Muscle of leg (tissue), 11 donors: ENCODE data around the gene ACTN1. TPM values are rescaled to one million over a fixed set of nuclear protein-coding genes. Genes with fewer than 3 reads are reported as not detected.

Experiments
- DNase-seq: peaks from one replicate; pipeline ENCODE4 v3.0.0; 2013
- H3K27ac ChIP-seq: one replicate; pipeline ENCODE4 v1.5.1; 2013; ENCODE audit warnings: mild to moderate bottlenecking, low read length, control low read depth
- H3K27me3 ChIP-seq: one replicate; pipeline ENCODE4 v1.6.1; 2013; ENCODE audit warnings: low read length; ENCODE audit not compliant: control insufficient read depth, insufficient read depth
- H3K36me3 ChIP-seq: one replicate; pipeline ENCODE4 v1.6.1; 2013; ENCODE audit warnings: low read length; ENCODE audit not compliant: control insufficient read depth, insufficient read depth
- H3K4me1 ChIP-seq: one replicate; pipeline ENCODE4 v1.6.1; 2013; ENCODE audit warnings: low read length; ENCODE audit not compliant: control insufficient read depth, insufficient read depth
- H3K4me3 ChIP-seq: one replicate; pipeline ENCODE4 v1.5.1; 2013; ENCODE audit warnings: low read length, control low read depth
- H3K9me3 ChIP-seq: replicated peaks from 2 replicates; pipeline ENCODE4 v1.6.1; 2013; ENCODE audit warnings: low read depth, low read length; ENCODE audit not compliant: control insufficient read depth
- WGBS: methylation state at CpG from one replicate; pipeline ENCODE4 v1.1.5; 2013; ENCODE audit warnings: missing lambda C conversion rate; ENCODE audit not compliant: insufficient coverage; 5-methylcytosine and 5-hydroxymethylcytosine counted together
- polyA plus RNA-seq, 8 donors: library from polyadenylated mRNA; unstranded; fragments of 120-200 nt; gene quantifications; one replicate each; pipeline versions ENCODE4 v1.2.1 to v1.2.3, GENCODE V29; 2013; ENCODE audit warnings: inconsistent platforms in 1 of 8, low replicate concordance in 1 of 8; ENCODE audit not compliant: insufficient read length in 8 of 8, insufficient read depth in 1 of 8
- total RNA-seq: library from RNA; stranded (reverse); fragments of 120-200 nt; gene quantifications from one replicate; pipeline ENCODE4 v1.2.4, GENCODE V29; 2013

ACTN1 gene
- total and polyA plus RNA-seq, 9 donors, result 30.3 to 58.5 (median 48.5) TPM

GRCh38 chr14:68955164-68955850, 23.8 kb downstream of the ACTN1 start:
- Histone ChIP-seq H3K27me3 (no peaks in the 10 kb centered on the region), H3K4me1 (peaks cover 62% of the 10 kb centered on the region), H3K9me3 (no peaks in the 10 kb centered on the region), H3K36me3 (peaks cover 4% of the 10 kb centered on the region), H3K27ac (no peak overlapping the region), H3K4me3 (no peak overlapping the region)
- DNase-seq, result peak; percentile 73
- 60% methylated on average over 6 of the region's 10 CpGs for WGBS

- Histone ChIP-seq H3K27ac (peak overlapping the region; percentile 92), H3K9me3 (no peaks in the 10 kb centered on the region), H3K36me3 (peaks cover 4% of the 10 kb centered on the region), H3K4me1 (peaks cover 65% of the 10 kb centered on the region), H3K4me3 (no peak overlapping the region), H3K27me3 (no peaks in the 10 kb centered on the region)
- no peak for DNase-seq
- 64% methylated on average over 4 of the region's 4 CpGs for WGBS
Measured at GRCh38 chr14:68953196-68953555, 25.9 kb downstream of the ACTN1 start.

DNA sequence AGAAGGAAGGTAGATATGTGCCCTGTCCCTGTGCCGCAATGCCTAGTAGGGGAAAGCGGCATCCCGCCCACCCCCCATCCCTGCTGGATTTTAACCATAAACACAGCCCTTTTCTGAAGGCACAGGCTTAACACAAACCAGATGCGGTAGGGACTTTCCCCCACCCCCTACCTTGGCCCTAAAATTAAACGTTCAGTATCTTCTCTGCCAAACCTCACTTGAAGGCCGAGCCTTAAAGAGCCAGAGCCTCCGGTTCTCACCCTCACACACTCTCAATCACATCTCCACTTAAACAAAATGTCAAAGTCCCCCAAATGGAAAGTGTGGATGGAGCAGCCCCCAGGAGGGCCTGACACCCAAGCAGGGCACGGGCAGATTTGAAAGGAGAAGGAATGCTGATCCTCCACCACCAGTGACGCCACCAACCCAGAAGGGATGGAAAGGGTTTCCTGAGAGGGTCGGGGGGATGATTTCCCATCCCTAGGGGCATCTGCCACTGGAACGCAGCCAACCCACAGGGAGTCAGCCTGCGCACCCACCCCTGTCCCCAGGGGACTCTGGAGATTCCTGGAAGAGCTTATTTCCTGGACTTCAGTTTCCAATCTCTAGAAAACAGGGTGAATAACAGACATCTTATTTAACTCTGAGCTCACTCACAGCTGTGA, 26.4 kb downstream of the ACTN1 start:
- Histone ChIP-seq H3K36me3 (peaks cover 3% of the 10 kb centered on the region), H3K9me3 (no peaks in the 10 kb centered on the region), H3K27me3 (no peaks in the 10 kb centered on the region), H3K4me1 (peaks cover 66% of the 10 kb centered on the region), H3K27ac (peak overlapping the region; percentile 92), H3K4me3 (no peak overlapping the region)
- peak; percentile 97 for DNase-seq
- WGBS, result 12% methylated on average over 3 of the region's 12 CpGs

DNA sequence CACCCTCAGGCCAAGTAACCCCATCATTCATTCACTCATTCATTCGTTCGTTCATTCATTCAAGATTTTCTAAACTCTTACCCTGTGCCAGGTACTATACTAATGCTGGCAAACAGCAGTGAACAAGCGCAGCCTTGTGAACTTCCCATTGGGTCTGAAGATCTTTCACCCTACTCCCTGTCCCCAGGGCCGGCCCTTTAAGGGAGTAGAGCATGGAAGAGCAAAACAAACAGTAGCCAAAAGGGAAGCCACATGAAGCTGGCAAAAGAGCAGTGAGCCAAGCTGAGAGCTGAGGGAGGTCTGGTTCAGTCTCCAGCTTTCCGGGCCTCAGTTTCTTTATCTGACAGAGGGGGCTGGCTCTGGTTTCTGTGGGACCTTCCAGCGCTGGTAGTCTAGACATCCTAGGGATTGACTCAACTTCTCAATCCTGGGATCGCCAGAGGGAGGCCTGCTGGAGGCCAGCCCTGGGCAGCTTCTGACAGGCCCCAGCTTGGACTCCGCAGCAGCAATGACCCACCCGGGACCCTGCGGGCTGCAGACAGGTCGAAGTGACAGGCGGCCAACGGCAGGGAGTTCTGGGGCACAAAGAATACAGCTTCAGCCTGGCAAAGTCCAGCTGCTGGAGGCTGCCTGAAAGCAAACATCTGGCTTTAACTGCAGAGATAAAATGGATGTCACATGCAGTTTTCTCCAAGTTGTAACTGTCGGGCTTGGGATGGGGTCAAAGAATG, 27.1 kb downstream of the ACTN1 start:
- H3K4me3 ChIP-seq, result no peak overlapping the region
- 26% methylated on average over 11 of the region's 14 CpGs for WGBS
- H3K27ac ChIP-seq, result peak overlapping the region; percentile 92
- DNase-seq, result no peak
- H3K27me3 ChIP-seq, result no peaks in the 10 kb centered on the region
- H3K36me3 ChIP-seq, result no peaks in the 10 kb centered on the region
- peaks cover 65% of the 10 kb centered on the region for H3K4me1 ChIP-seq
- no peaks in the 10 kb centered on the region for H3K9me3 ChIP-seq

- no peak overlapping the region for H3K4me3 ChIP-seq
- 54% methylated on average over 12 of the region's 19 CpGs for WGBS
- H3K9me3 ChIP-seq, result no peaks in the 10 kb centered on the region
- H3K27ac ChIP-seq, result no peak overlapping the region
- H3K27me3 ChIP-seq, result no peaks in the 10 kb centered on the region
- H3K36me3 ChIP-seq, result no peaks in the 10 kb centered on the region
- peak; percentile 68 for DNase-seq
- H3K4me1 ChIP-seq, result peaks cover 72% of the 10 kb centered on the region
Measured at GRCh38 chr14:68951035-68951797, 27.9 kb downstream of the ACTN1 start.

GRCh38 chr14:68950111-68950510, 29.0 kb downstream of the ACTN1 start:
- Histone ChIP-seq H3K4me3 (no peak overlapping the region), H3K27me3 (no peaks in the 10 kb centered on the region), H3K9me3 (no peaks in the 10 kb centered on the region), H3K27ac (no peak overlapping the region), H3K36me3 (no peaks in the 10 kb centered on the region), H3K4me1 (peaks cover 71% of the 10 kb centered on the region)
- 80% methylated on average over 1 of the region's 5 CpGs for WGBS
- DNase-seq, result no peak

GRCh38 chr14:68949601-68949965, 29.5 kb downstream of the ACTN1 start:
- no peak for DNase-seq
- no peaks in the 10 kb centered on the region for H3K36me3 ChIP-seq
- 33% methylated on average over 1 of the region's 2 CpGs for WGBS
- no peak overlapping the region for H3K27ac ChIP-seq
- H3K27me3 ChIP-seq, result no peaks in the 10 kb centered on the region
- H3K4me3 ChIP-seq, result no peak overlapping the region
- peaks cover 71% of the 10 kb centered on the region for H3K4me1 ChIP-seq
- no peaks in the 10 kb centered on the region for H3K9me3 ChIP-seq

DNA sequence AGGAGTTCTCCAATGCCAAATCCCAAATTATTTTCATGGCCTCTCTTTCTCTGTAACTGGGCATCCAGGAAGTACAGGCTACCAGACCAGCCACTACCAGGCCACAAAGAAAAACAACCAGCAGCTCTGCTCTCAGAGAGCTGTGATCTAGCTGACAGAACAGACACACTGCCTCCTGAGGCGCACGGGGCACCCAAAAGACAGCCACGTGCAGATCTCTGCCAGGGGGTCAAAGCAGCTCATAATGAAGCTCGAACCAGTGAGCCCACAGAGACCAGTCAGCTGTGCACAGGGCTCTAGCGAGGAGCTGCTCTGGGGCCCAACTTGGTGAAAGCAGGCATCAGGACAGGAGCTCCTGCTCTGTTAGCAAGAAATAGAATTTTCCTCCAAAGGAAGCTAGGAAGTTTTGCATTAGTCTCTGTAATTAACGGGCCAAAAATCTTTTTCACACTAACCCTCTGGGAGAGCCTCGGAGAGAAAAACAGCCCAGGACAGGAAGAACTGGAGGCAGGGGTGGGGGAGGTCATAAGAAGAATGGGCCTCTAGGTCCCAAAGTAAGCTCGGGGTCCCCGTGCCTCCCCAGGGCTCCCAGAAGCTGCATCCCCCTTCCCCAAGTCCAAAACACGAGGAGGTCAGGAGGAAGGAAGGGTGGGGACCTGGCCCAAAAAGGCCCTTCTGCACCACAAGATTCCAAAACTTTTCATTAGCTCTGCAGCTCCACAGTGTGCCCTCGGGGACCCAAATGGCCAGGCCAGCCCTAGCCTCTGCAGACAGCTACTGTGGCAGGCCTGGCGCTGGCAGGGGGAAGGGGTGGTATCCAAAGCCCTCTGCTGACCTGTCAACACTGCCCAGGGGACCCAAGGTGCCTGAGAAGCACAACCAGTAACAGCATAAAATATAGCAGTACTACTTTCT, 30.2 kb downstream of the ACTN1 start:
- Histone ChIP-seq H3K36me3 (no peaks in the 10 kb centered on the region), H3K27me3 (no peaks in the 10 kb centered on the region), H3K4me1 (peaks cover 76% of the 10 kb centered on the region), H3K27ac (peak overlapping the region; percentile 8), H3K9me3 (no peaks in the 10 kb centered on the region), H3K4me3 (no peak overlapping the region)
- WGBS, result 35% methylated on average over 6 of the region's 12 CpGs
- DNase-seq, result peak; percentile 68

- DNase-seq, result peak; percentile 78
- Histone ChIP-seq H3K4me1 (peaks cover 80% of the 10 kb centered on the region), H3K27ac (no peak overlapping the region), H3K4me3 (no peak overlapping the region), H3K27me3 (no peaks in the 10 kb centered on the region), H3K9me3 (no peaks in the 10 kb centered on the region), H3K36me3 (no peaks in the 10 kb centered on the region)
- WGBS, result 0% methylated on average over 3 of the region's 8 CpGs
Measured at GRCh38 chr14:68947802-68948201, 31.3 kb downstream of the ACTN1 start.
